Ovary (tissue), 9 donors: ENCODE measurements around the gene C18orf32. TPM values are rescaled to one million over a fixed set of nuclear protein-coding genes. Genes with fewer than 3 reads are reported as not detected.

ENCODE experiments used
- DNase-seq, 5 donors: peaks; one replicate each; pipeline ENCODE4 v3.0.0-alpha.2; 2019 to 2020
- H3K27ac ChIP-seq, 2 donors: fragments of 200-600 bp; one replicate each; pipeline versions ENCODE4 v1.5.1 to v1.8.0; 2019 to 2022
- H3K27me3 ChIP-seq: fragments of 200-600 bp; one replicate; pipeline ENCODE4 v1.8.0; 2022
- H3K36me3 ChIP-seq: fragments of 200-600 bp; sonication (generic); one replicate; pipeline ENCODE4 v1.5.1; 2019
- H3K4me1 ChIP-seq: one replicate; pipeline ENCODE4 v1.8.1; 2013; ENCODE audit warnings: mild to moderate bottlenecking, moderate library complexity; ENCODE audit not compliant: insufficient read depth
- H3K4me3 ChIP-seq: fragments of 200-600 bp; sonication (generic); one replicate; pipeline ENCODE4 v1.5.1; 2017
- H3K9me3 ChIP-seq, 2 donors: fragments of 200-600 bp in 1 of 2; sonication (generic) in 1 of 2; one replicate each; pipeline versions ENCODE4 v1.5.1 to v1.8.1; 2013 to 2019; ENCODE audit warnings: mild to moderate bottlenecking in 1 of 2, moderate library complexity in 1 of 2
- CTCF ChIP-seq, 3 donors: fragments of 450-650 bp in 2 of 3; fragments of 200-600 bp in 1 of 3; IDR thresholded peaks; one replicate each; pipeline versions ENCODE4 v1.5.1 to v1.8.0; 2016 to 2022; ENCODE audit warnings: antibody characterized with exemption in 3 of 3, mild to moderate bottlenecking in 1 of 3
- EP300 ChIP-seq: sonication (generic); formaldehyde crosslinking; IDR thresholded peaks from one replicate; pipeline ENCODE4 v1.6.1; 2017; ENCODE audit warnings: antibody characterized with exemption
- POLR2A ChIP-seq: fragments of 450-650 bp; IDR thresholded peaks from one replicate; pipeline ENCODE4 v1.6.1; 2017; ENCODE audit warnings: antibody characterized with exemption, mild to moderate bottlenecking, moderate library complexity
- WGBS, 3 donors: extraction: QIAGEN DNeasy Blood & Tissue Kit in 1 of 3; methylation state at CpG; one replicate each; pipeline versions ENCODE4 v1.1.5 to v1.1.7; 2013 to 2017; 5-methylcytosine and 5-hydroxymethylcytosine counted together
- intact Hi-C, 4 donors: fragments of 100-400 bp; cut with DNase I; formaldehyde crosslinking; loops; one replicate each; pipeline versions ENCODE4 v1.11.0 to v1.15.1; 2022 to 2023
- polyA plus RNA-seq, 2 donors: library from polyadenylated mRNA; stranded (reverse); fragments of 200-250 nt in 1 of 2; fragments of 350-450 nt in 1 of 2; fragmentation: Illumina TruSeq in 1 of 2; extraction: RNeasy Lipid Tissue Mini Kit (QIAGEN cat#74804) in 1 of 2; gene quantifications; one replicate each; pipeline ENCODE4 v1.2.3, GENCODE V29; 2013 to 2014
- total RNA-seq, 7 donors: library from RNA; depleted of rRNA in 2 of 7; stranded (reverse); fragments of >200 nt in 2 of 7; fragmentation: NEBNext Ultra II Directional in 3 of 7; extraction: Animal tissue kit (Norgen Biotek cat#: 25700) in 3 of 7; gene quantifications; one replicate each; pipeline versions ENCODE4 v1.1.0 to v1.2.4, GENCODE V29; 2016 to 2023
- donor health status: DM: no; HTN: no; CAD: no; lungs with moderate emphysema.
- donor health status: DM: no; HTN: no; CAD: no.
- donor health status: Bipolar disorder and iron deficiency.
- donor health status: DM: yes; HTN: yes; CAD: no.
- donor health status: DM: no; HTN: no; CAD: no.
- donor health status: DM: yes; HTN: yes; CAD: no.

Gene C18orf32
- total and polyA plus RNA-seq, 9 donors: 35.4 to 81.3 (median 49.8) TPM

GRCh38 chr18:49471532-49471931, 15.5 kb downstream of the C18orf32 start:
- 92 to 96% (median 92%) methylated on average over 1 of the region's 1 CpG for WGBS, 3 donors
- Histone ChIP-seq H3K4me3 (no peak overlapping the region), H3K4me1 (peaks cover 3% of the 10 kb centered on the region), H3K36me3 (no peaks in the 10 kb centered on the region), H3K27ac (no peak overlapping the region), H3K27me3 (no peaks in the 10 kb centered on the region), H3K9me3 (no peaks in the 10 kb centered on the region)
- no peak for TF ChIP-seq POLR2A
- no peak for DNase-seq
- intact Hi-C loops: no loop called here

GRCh38 chr18:49467599-49467998, 19.4 kb downstream of the C18orf32 start:
- TF ChIP-seq POLR2A (no peak), EP300 (no peak), CTCF (IDR thresholded peaks at IDR 0.05) (no peak)
- no peaks in the 10 kb centered on the region for H3K9me3 ChIP-seq
- no peak overlapping the region for H3K4me3 ChIP-seq
- no peak overlapping the region for H3K27ac ChIP-seq
- intact Hi-C loops: no loop called here
- DNase-seq: no peak
- WGBS, 3 donors: 88 to 97% (median 93%) methylated on average over 4 of the region's 4 CpGs
- H3K4me1 ChIP-seq: no peaks in the 10 kb centered on the region
- H3K27me3 ChIP-seq: no peaks in the 10 kb centered on the region
- no peaks in the 10 kb centered on the region for H3K36me3 ChIP-seq

GRCh38 chr18:49467019-49467563, 19.9 kb downstream of the C18orf32 start:
- TF ChIP-seq CTCF (IDR thresholded peaks at IDR 0.05) (no peak), POLR2A (no peak), EP300 (no peak)
- no peaks in the 10 kb centered on the region for H3K4me1 ChIP-seq
- intact Hi-C loops: no loop called here
- no peaks in the 10 kb centered on the region for H3K27me3 ChIP-seq
- no peak overlapping the region for H3K4me3 ChIP-seq
- H3K36me3 ChIP-seq: no peaks in the 10 kb centered on the region
- 92 to 97% (median 94%) methylated on average over 2 of the region's 2 CpGs for WGBS, 3 donors
- DNase-seq: no peak
- no peaks in the 10 kb centered on the region for H3K9me3 ChIP-seq
- no peak overlapping the region for H3K27ac ChIP-seq

GRCh38 chr18:49464718-49465598, 22.1 kb downstream of the C18orf32 start:
- Histone ChIP-seq H3K9me3 (no peaks in the 10 kb centered on the region), H3K36me3 (no peaks in the 10 kb centered on the region), H3K4me1 (no peaks in the 10 kb centered on the region), H3K27me3 (no peaks in the 10 kb centered on the region), H3K4me3 (no peak overlapping the region), H3K27ac (no peak overlapping the region)
- DNase-seq: no peak
- intact Hi-C loops: no loop called here
- WGBS, 3 donors: 60 to 66% (median 61%) methylated on average over 8 of the region's 8 CpGs
- no peak for TF ChIP-seq CTCF (IDR thresholded peaks at IDR 0.05)
- TF ChIP-seq POLR2A: no peak
- no peak for TF ChIP-seq EP300

- Histone ChIP-seq H3K9me3 (no peaks in the 10 kb centered on the region), H3K27ac (no peak overlapping the region), H3K4me1 (peaks cover 5% of the 10 kb centered on the region), H3K27me3 (no peaks in the 10 kb centered on the region), H3K36me3 (no peaks in the 10 kb centered on the region), H3K4me3 (no peak overlapping the region)
- no peak for DNase-seq
- WGBS, 3 donors: 95 to 98% (median 97%) methylated on average over 4 of the region's 4 CpGs
- intact Hi-C loops: no loop called here
- TF ChIP-seq CTCF (IDR thresholded peaks at IDR 0.05): no peak
- no peak for TF ChIP-seq POLR2A
- no peak for TF ChIP-seq EP300
Observed at GRCh38 chr18:49461602-49461977, 25.4 kb downstream of the C18orf32 start.
